HTERT RPE-1 (cell line): ENCODE measurements around the gene NUP133.
"Not testable (repeated sequence)": the region's sequence is repeated elsewhere in the genome, so short reads cannot be mapped to it uniquely, and the experiment has no call there.

Experiments used
- in situ Hi-C: fragments of 300-500 bp; cut with MboI; formaldehyde crosslinking; loops from 4 replicates; pipeline ENCODE4 v1.14.3; 2020; ENCODE audit warnings: low sequenced_read_pairs

The NUP133 gene

GRCh38 chr1:229420765-229421164 is 87.4 kb downstream of the NUP133 start:
- in situ Hi-C loops, result no loop called here

- in situ Hi-C loops, result no loop called here
Measured at GRCh38 chr1:229420224-229420623, 87.9 kb downstream of the NUP133 start.

DNA sequence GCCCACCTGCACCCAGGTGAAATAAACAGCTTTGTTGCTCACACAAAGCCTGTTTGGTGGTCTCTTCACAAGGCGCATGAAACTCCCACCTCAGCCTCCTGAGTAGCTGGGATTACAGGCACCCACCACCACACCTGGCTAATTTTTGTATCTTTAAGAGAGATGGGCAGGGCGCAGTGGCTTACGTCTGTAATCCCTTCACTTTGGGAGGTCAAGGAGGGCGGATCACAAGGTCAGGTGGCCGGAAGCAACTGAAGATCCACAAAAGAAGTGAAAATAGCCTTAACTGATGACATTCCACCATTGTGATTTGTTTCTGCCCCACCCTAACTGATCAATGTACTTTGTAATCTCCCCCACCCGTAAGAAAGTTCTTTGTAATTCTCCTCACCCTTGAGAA is 89.6 kb downstream of the NUP133 start:
- in situ Hi-C loops, result not testable (repeated sequence)

GRCh38 chr1:229412810-229413209 is 95.3 kb downstream of the NUP133 start:
- in situ Hi-C loops, result not testable (repeated sequence)

DNA sequence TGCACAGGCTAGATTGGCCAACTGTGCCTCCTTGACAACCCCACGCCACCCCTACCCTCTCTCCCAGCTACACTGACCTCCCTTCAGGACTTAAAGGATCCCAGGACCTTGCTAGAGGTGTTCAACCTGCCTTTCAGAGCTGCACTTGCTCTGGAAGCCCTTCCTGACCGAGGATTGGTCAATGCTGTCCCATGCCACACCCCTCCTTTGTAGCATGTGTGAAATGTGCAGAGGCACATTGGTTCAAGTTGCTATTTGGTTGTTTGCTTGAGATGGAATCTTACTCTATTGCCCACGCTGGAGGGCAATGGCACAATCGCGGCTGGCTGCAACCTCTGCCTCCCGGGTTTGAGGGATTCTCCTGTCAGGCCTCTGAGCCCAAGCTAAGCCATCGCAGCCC is 96.1 kb downstream of the NUP133 start:
- in situ Hi-C loops, result no loop called here

DNA sequence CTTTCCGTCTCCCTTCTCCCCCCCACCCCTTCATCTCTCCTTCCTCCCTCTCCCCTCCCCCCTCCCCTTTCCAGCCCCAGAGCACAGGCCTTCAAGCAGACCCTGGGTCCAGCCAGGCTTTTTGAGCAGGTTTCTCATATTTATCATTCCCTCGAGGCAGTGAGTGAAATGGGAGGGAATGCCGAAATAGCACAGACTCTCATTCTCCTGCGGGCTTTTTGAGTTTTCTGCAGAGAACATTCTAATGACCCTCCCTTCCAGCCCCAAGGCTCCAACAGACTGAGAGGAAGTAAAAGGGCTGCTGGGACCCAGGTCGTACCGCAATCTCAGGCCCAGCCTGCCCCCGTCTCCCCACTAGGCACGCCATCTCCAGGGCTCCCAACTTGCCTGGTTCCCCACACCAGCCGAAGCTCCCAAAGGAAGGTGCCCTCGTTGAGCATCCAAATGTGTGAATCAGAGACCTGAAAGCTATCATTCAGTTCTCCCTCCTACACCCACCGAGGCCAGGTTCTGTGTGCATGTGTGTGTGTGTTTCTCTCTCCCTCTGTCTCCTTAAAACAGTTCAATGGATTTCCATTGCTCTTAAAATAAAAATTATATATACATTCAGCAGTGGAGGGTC is 96.6 kb downstream of the NUP133 start:
- in situ Hi-C loops, result no loop called here

DNA sequence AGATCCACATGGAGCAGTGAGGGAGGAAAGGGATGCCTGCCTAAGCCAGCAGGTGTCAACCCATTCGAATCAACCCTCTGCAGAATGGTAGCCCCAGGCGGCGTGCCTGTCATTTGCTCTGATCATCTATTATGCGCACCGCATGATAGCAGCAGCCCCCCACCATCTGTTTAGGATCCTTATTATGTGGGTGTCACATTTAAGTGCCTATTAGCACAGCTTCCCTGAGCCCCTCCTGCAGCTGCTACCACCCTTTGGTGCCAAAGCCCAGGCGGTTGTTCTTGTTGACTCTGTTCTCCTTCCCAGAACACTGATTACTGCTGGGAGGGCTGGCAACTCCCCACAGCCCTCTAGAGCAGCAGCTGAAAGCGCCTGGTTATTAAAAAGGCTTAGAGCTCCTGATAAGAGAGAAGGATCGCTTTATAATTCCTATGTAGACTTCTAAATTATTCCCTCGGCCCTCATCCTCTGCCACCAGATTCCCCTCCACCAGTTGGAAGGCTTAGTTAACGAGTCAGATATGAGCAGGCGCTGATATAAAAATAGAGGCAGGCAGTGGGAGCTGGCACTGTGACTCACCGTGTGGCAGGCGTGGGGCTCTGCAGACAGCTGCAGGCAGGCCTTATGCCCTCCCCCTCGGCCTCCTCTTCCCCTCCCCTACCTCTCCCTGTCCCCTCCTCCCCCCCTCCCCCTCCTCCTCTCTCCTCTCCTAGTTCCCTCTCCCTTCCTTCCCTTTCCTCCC is 97.3 kb downstream of the NUP133 start:
- in situ Hi-C loops, result no loop called here

GRCh38 chr1:229410370-229410691 is 97.8 kb downstream of the NUP133 start:
- in situ Hi-C loops, result no loop called here

DNA sequence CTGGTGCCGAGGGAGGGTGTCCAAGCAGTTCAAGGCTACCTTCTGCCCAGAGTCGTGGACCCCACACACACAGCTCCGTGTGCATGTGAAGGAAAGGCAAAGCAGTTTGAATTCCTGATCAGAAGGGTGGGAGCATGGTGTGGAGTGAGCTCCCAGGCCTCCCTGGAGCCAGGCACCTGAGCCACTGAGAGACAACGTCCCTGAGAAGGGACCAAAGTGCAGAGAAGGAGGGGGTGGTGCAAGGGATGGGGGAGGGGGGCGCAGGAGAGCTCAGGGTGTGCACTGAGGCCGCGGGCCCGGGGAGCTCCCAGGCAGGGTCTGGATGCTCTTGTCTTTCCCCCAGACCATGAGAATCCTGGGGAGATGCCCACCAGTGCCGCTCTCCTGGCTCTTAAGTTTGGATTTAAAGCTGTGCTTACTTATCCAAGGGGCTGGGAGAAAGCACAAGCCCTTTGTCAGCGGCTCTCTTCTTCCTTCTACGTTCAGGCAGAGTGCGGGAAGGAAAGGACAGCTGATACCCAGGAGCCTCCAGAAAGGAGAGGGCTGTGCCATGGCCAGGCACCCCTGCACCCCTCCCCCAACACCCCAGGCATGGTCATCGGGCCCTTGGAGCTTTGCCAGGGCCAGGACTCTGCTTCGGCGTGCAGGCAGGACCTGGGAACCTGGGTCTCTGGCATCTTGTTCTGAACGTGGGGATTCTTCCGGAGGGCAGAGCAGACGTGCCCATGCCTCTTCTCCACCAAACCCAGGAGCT is 98.3 kb downstream of the NUP133 start:
- in situ Hi-C loops, result no loop called here

- in situ Hi-C loops, result no loop called here
Measured at GRCh38 chr1:229408458-229409037, 99.6 kb downstream of the NUP133 start.

DNA sequence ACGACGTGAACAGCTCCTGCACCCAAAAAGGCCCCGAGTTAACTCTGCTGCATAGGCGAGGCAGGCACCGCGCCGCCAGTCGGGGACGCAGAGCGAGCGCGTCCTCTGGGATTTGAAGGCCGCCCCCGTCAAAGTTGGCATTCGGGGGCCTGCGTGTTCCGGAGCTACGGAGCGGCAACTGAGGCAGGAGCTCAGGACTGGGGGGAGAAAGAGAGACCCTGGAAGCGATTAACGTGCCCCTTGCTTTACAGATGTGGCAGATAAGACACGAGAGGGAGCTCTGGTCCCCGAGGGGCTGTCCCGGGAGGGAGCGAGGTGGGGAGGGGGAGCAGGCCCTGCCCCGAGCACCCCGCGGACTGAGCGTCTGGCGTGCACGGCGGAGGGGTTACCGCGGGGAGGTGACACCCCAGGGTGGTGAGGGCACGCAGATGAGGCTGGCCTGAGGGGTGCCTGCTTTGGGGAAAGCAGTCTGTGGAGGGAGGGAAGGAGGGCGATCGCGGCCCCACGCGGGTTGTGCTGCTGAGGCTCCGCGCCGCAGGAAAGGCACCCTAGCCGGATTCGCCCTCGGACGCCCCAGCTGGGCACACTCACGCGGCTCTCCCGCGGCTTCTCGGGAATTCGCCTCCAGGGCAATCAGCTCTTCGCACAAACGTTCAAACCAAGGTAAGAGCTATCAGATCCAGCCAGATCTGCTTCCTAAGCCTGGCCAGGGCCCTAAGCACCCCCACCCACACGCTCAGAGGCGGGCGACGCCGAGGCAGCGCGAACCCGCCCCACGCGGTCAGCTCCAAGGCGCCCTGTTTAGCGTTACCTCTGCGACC is 100.7 kb downstream of the NUP133 start:
- in situ Hi-C loops, result no loop called here

DNA sequence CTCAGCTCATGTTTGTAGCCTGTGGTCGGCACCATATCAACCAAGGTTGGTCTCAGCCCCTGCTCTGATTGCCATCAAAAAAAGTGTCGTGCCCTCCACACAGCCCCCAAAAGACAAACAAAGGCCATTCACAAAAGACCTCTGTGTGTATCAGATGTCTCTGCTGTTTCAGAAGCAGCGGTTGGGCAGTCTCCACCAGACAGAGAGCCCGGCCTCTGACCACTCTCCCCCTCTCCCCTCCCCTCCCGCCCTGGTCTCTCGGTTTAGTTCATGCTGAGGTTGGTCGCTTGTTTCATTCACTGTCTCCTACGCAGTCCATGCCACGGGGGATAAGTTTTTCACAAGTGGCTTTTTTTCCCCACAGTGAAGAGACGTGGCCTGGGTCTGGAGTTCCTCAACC is 101.3 kb downstream of the NUP133 start:
- in situ Hi-C loops, result no loop called here

GRCh38 chr1:229403573-229403972 is 104.6 kb downstream of the NUP133 start:
- in situ Hi-C loops, result no loop called here

- in situ Hi-C loops, result no loop called here
Measured at GRCh38 chr1:229402993-229403392, 105.1 kb downstream of the NUP133 start.

- in situ Hi-C loops, result not testable (repeated sequence)
Measured at GRCh38 chr1:229402329-229402728, 105.8 kb downstream of the NUP133 start.

- in situ Hi-C loops, result no loop called here
Measured at GRCh38 chr1:229397762-229398161, 110.4 kb downstream of the NUP133 start.

- in situ Hi-C loops, result no loop called here
Measured at GRCh38 chr1:229396585-229397206, 111.4 kb downstream of the NUP133 start.

- in situ Hi-C loops, result not testable (repeated sequence)
Measured at GRCh38 chr1:229394517-229394916, 113.6 kb downstream of the NUP133 start.

DNA sequence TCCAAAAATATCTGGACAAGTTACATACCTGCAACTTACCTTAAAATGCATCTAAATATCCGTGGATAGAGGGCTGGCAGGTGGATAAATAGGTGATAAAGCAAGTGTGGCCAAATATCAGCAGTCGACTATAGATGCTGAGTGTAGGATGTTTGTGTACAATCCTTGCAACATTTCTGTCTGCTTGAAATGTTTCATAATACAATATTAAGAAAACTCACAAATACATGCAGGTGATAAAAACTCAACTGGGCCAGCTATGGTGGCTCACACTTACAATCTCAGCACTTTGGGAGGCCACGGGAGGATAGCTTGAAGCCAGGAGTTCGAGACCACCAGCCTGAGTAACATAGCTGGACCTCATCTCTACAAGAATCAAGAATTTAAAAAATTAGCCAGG is 115.2 kb downstream of the NUP133 start:
- in situ Hi-C loops, result no loop called here
